Measurements from ENCODE around the gene PROK2.

GRCh38 chr3:71758091-71758490 is 26.9 kb downstream of the PROK2 start:
- TF ChIP-seq, protein P1, sequence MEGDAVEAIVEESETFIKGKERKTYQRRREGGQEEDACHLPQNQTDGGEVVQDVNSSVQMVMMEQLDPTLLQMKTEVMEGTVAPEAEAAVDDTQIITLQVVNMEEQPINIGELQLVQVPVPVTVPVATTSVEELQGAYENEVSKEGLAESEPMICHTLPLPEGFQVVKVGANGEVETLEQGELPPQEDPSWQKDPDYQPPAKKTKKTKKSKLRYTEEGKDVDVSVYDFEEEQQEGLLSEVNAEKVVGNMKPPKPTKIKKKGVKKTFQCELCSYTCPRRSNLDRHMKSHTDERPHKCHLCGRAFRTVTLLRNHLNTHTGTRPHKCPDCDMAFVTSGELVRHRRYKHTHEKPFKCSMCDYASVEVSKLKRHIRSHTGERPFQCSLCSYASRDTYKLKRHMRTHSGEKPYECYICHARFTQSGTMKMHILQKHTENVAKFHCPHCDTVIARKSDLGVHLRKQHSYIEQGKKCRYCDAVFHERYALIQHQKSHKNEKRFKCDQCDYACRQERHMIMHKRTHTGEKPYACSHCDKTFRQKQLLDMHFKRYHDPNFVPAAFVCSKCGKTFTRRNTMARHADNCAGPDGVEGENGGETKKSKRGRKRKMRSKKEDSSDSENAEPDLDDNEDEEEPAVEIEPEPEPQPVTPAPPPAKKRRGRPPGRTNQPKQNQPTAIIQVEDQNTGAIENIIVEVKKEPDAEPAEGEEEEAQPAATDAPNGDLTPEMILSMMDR (IDR thresholded peaks at IDR 0.05; ENCODE audit: insufficient read depth, low read depth, low read length), result no peak
- no peak for TF ChIP-seq EZH2 (IDR thresholded peaks at IDR 0.05; ENCODE audit: insufficient read depth, low read length)

Measured in astrocyte (in vitro differentiated cells and primary cell).